Activated B cell treated with CpG ODN at 0.5 μM for 24 hours (primary cell): ENCODE results near the gene P4HA3. TPM values are rescaled to one million over a fixed set of nuclear protein-coding genes. Genes with fewer than 3 reads are reported as not detected.

Source experiments
- ATAC-seq: fragments of 200-7000 bp; cut with Tn5 transposase; one replicate; pipeline ENCODE4 v1.10.0; 2021; ENCODE audit warnings: low read depth, mild to moderate bottlenecking, moderate library complexity
- CTCF ChIA-PET: fragments of 350-600 bp; sonication (Branson Sonifier 250); formaldehyde crosslinking; loops from one replicate; lab custom pipeline; 2021; ENCODE audit warnings: antibody characterized with exemption; lab: Charles Lee
- POLR2A ChIA-PET: fragments of 350-600 bp; sonication (Branson Sonifier 250); formaldehyde crosslinking; loops from one replicate; lab custom pipeline; 2021; ENCODE audit warnings: antibody characterized with exemption; lab: Charles Lee
- DNase-seq: peaks from one replicate; pipeline ENCODE4 v3.0.0; 2022
- H3K27ac Mint-ChIP-seq: one replicate; pipeline ENCODE4 v1.8.0; 2020; ENCODE audit warnings: mixed read lengths
- H3K27me3 Mint-ChIP-seq: one replicate; pipeline ENCODE4 v1.8.0; 2021; ENCODE audit warnings: mixed read lengths
- H3K36me3 Mint-ChIP-seq: one replicate; pipeline ENCODE4 v1.8.0; 2021; ENCODE audit warnings: low read depth, mixed read lengths
- H3K4me1 Mint-ChIP-seq: one replicate; pipeline ENCODE4 v1.8.0; 2021; ENCODE audit warnings: mixed read lengths
- H3K4me3 Mint-ChIP-seq: one replicate; pipeline ENCODE4 v1.8.0; 2020; ENCODE audit warnings: mild to moderate bottlenecking, mixed read lengths
- H3K9me3 Mint-ChIP-seq: one replicate; pipeline ENCODE4 v1.8.0; 2020; ENCODE audit warnings: mixed read lengths
- CTCF ChIP-seq: fragments of 200-600 bp; IDR thresholded peaks from one replicate; pipeline ENCODE4 v1.8.0; 2022; ENCODE audit warnings: antibody characterized with exemption, mild to moderate bottlenecking
- intact Hi-C: fragments of 100-400 bp; cut with micrococcal nuclease; formaldehyde crosslinking; loops from one replicate; pipeline ENCODE4 v1.15.1; 2024
- total RNA-seq: library from RNA; stranded (reverse); gene quantifications from 2 replicates; pipeline ENCODE4 v1.2.3, GENCODE V29; 2022

P4HA3 gene
- total RNA-seq, 1 donor from 2014 or later, result not detected

GRCh38 chr11:74272276-74272675 is 39.2 kb downstream of the P4HA3 start:
- DNase-seq (no peak), ATAC-seq (no peak)
- H3K27me3 Mint-ChIP-seq, result peaks cover 19% of the 10 kb centered on the region
- CTCF ChIA-PET, result no interaction called here
- no peaks in the 10 kb centered on the region for H3K9me3 Mint-ChIP-seq
- POLR2A ChIA-PET, result no interaction called here
- no peak overlapping the region for H3K27ac Mint-ChIP-seq
- no peaks in the 10 kb centered on the region for H3K4me1 Mint-ChIP-seq
- no peaks in the 10 kb centered on the region for H3K36me3 Mint-ChIP-seq
- intact Hi-C loops, result no loop called here
- no peak overlapping the region for H3K4me3 Mint-ChIP-seq
- TF ChIP-seq CTCF, result no peak

DNA sequence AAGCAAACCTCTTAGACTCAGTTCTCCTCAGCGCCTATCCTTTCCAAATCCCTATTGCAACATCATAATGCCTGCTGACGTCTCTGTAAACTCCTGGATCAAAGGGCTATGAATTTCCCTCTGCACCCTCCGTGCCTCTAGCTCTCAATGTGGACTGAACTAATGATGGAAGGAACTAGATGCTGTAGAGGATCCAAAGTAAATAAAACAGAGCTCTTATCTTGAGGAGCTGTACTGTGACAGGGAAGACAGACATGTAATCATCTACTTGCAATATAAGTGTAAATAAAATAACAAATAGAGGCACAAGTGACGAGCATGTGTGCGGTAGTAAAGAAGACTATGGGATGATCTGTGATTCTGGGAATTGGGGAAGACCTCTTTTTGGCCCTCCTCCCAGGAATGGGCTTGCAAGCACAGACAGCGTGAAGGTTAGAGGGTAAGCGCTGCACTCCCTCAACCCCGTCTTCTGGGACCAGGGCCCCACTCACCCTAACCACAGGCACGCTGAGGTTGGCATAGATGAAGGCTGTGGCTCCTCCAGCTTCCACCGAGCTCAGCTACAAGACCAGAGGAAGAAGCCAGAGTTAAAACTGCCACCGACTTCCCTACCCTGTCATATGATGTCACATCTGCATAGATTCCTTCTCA is 42.2 kb downstream of the P4HA3 start:
- Mint-ChIP-seq H3K27ac (no peak overlapping the region), H3K4me3 (no peak overlapping the region), H3K9me3 (no peaks in the 10 kb centered on the region), H3K27me3 (peaks cover 16% of the 10 kb centered on the region), H3K4me1 (no peaks in the 10 kb centered on the region), H3K36me3 (no peaks in the 10 kb centered on the region)
- no peak for TF ChIP-seq CTCF
- no peak for ATAC-seq
- no peak for DNase-seq
- intact Hi-C loops, result no loop called here
- ChIA-PET POLR2A (no interaction called here), CTCF (interaction anchor here (2.1 kb wide), 1 partner anchor 180 kb away, joined by 4 read pairs; no protein-coding TSS in a partner anchor)

DNA sequence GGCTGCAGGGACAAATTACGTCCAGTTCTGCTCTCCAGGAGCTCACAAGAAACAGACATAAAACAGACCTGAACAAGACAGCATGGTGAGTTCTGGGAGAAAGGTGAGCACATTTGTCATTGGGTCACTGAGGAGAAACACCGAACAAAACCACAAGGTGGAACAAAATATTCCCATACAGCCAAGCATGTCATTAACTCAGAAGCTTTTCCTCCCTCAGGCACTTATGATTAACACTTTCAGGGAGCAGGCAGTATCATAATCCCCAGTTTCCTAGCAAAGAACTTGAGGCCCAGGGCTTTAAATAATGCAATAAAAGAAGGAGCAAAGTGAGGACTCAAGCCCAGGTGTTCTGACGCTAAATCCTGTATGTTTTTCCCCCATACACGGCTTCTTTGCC is 43.0 kb downstream of the P4HA3 start:
- no peak overlapping the region for H3K27ac Mint-ChIP-seq
- intact Hi-C loops, result no loop called here
- CTCF ChIA-PET, result no interaction called here
- H3K9me3 Mint-ChIP-seq, result no peaks in the 10 kb centered on the region
- no peak for DNase-seq
- TF ChIP-seq CTCF, result no peak
- H3K36me3 Mint-ChIP-seq, result no peaks in the 10 kb centered on the region
- POLR2A ChIA-PET, result no interaction called here
- H3K4me1 Mint-ChIP-seq, result no peaks in the 10 kb centered on the region
- peaks cover 16% of the 10 kb centered on the region for H3K27me3 Mint-ChIP-seq
- ATAC-seq, result no peak
- H3K4me3 Mint-ChIP-seq, result no peak overlapping the region

DNA sequence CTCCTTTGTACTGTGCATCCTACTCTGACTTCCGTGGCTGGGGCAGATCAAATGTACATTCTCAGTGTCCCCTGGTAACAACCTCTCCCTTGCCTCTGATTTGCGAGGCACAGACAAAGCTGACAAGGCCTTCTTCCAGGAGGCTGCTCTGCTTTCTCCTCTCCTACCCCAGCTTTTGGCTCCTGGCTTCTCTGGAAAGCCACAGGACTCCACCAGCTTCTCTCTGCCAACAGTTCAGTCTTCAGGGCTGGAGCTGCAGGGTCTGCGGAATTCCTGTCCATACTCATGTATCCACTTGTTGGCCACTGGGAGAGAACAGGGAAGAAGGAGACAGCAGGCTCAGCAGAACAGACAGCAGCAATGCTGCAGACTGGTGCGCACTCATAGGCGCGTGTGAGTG is 44.4 kb downstream of the P4HA3 start:
- CTCF ChIA-PET, result no interaction called here

GRCh38 chr11:74265256-74265655 is 46.2 kb downstream of the P4HA3 start:
- CTCF ChIA-PET, result interaction anchor here (1.0 kb wide), 1 partner anchor 10 kb away, joined by 5 read pairs; no protein-coding TSS in a partner anchor
- Mint-ChIP-seq H3K27ac (no peak overlapping the region), H3K9me3 (no peaks in the 10 kb centered on the region), H3K27me3 (peaks cover 15% of the 10 kb centered on the region), H3K4me1 (no peaks in the 10 kb centered on the region), H3K4me3 (no peak overlapping the region), H3K36me3 (no peaks in the 10 kb centered on the region)
- DNase-seq (no peak), ATAC-seq (no peak)
- no peak for TF ChIP-seq CTCF
- intact Hi-C loops, result no loop called here
- POLR2A ChIA-PET, result no interaction called here

More for the DNA sequence above, 44.4 kb downstream of the P4HA3 start:
- DNase-seq (no peak), ATAC-seq (no peak)
- H3K9me3 Mint-ChIP-seq, result no peaks in the 10 kb centered on the region
- no peaks in the 10 kb centered on the region for H3K4me1 Mint-ChIP-seq
- H3K4me3 Mint-ChIP-seq, result no peak overlapping the region
- H3K36me3 Mint-ChIP-seq, result no peaks in the 10 kb centered on the region
- TF ChIP-seq CTCF, result no peak
- intact Hi-C loops, result no loop called here
- H3K27me3 Mint-ChIP-seq, result peaks cover 20% of the 10 kb centered on the region
- no peak overlapping the region for H3K27ac Mint-ChIP-seq
- POLR2A ChIA-PET, result no interaction called here
